ENCODE data around the gene NKX6-2.

DNA sequence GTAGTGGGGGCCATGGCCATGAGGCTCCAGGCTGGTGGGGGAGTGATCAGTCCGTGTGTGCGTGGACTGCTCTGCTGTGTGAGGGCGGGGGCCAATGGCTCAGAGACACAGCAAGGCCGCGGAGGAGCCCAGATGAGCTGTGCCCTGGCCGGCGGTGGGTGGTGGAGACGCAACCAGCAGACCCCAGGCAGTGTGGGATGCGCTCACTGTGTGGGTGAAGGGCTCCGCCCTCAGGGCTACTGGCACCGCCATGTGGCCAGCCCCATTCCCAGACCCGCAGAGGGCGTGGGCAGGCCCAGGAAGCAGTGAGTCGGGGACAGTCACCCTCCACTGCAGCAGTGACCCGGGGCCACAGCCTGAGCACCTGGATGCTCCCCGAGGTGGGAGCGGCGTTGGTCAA, 9.1 kb downstream of the NKX6-2 start:
- TF ChIP-seq CTCF (IDR thresholded peaks at IDR 0.05) (no peak), POLR2A (IDR thresholded peaks at IDR 0.05) (no peak)

All from esophagus squamous epithelium (tissue), 4 donors.